GM19397 (cell line): ENCODE measurements around the gene EPHA5.
"Not testable (repeated sequence)": the region's sequence is repeated elsewhere in the genome, so short reads cannot be mapped to it uniquely, and the experiment has no call there.

Experiments
- ATAC-seq: cut with Tn5 transposase; IDR thresholded peaks from one replicate; pipeline ENCODE4 v1.9.1; 2021; ENCODE audit warnings: mild to moderate bottlenecking, moderate library complexity; ENCODE audit not compliant: unreplicated experiment

Gene EPHA5

GRCh38 chr4:65386927-65387326 lies 283.4 kb downstream of the EPHA5 start:
- no peak for ATAC-seq

GRCh38 chr4:65383589-65384305 lies 286.5 kb downstream of the EPHA5 start:
- no peak for ATAC-seq

GRCh38 chr4:65381648-65382047 lies 288.6 kb downstream of the EPHA5 start:
- no peak for ATAC-seq

- no peak for ATAC-seq
Measured at GRCh38 chr4:65370709-65371108, 299.6 kb downstream of the EPHA5 start.

GRCh38 chr4:65367306-65367705 lies 303.0 kb downstream of the EPHA5 start:
- no peak for ATAC-seq

- ATAC-seq, result no peak
Measured at GRCh38 chr4:65358914-65359313, 311.4 kb downstream of the EPHA5 start.

GRCh38 chr4:65353098-65353497 lies 317.2 kb downstream of the EPHA5 start:
- ATAC-seq, result no peak

GRCh38 chr4:65344278-65344825 lies 325.9 kb downstream of the EPHA5 start:
- no peak for ATAC-seq

- no peak for ATAC-seq
Measured at GRCh38 chr4:65343342-65343741, 326.9 kb downstream of the EPHA5 start.

- ATAC-seq, result no peak
Measured at GRCh38 chr4:65341557-65341956, 328.7 kb downstream of the EPHA5 start.

- no peak for ATAC-seq
Measured at GRCh38 chr4:65340382-65341109, 329.7 kb downstream of the EPHA5 start.

- ATAC-seq, result no peak
Measured at GRCh38 chr4:65337371-65337770, 332.9 kb downstream of the EPHA5 start.

- no peak for ATAC-seq
Measured at GRCh38 chr4:65336465-65336864, 333.8 kb downstream of the EPHA5 start.

GRCh38 chr4:65316534-65316933 lies 353.8 kb downstream of the EPHA5 start:
- no peak for ATAC-seq

- no peak for ATAC-seq
Measured at GRCh38 chr4:65311120-65311519, 359.2 kb downstream of the EPHA5 start.

GRCh38 chr4:65310586-65310985 lies 359.7 kb downstream of the EPHA5 start:
- ATAC-seq, result no peak

GRCh38 chr4:65308626-65309025 lies 361.7 kb downstream of the EPHA5 start:
- ATAC-seq, result not testable (repeated sequence)

- ATAC-seq, result no peak
Measured at GRCh38 chr4:65302145-65302544, 368.1 kb downstream of the EPHA5 start.

- no peak for ATAC-seq
Measured at GRCh38 chr4:65296246-65296645, 374.0 kb downstream of the EPHA5 start.

- ATAC-seq, result no peak
Measured at GRCh38 chr4:65287071-65287470, 383.2 kb downstream of the EPHA5 start.
